Activated B cell treated with CpG ODN at 0.5 μM for 24 hours (primary cell): ENCODE data around the gene MXRA5. TPM values are rescaled to one million over a fixed set of nuclear protein-coding genes. Genes with fewer than 3 reads are reported as not detected.

Source experiments
- ATAC-seq: fragments of 200-7000 bp; cut with Tn5 transposase; one replicate; pipeline ENCODE4 v1.10.0; 2021; ENCODE audit warnings: low read depth, mild to moderate bottlenecking, moderate library complexity
- CTCF ChIA-PET: fragments of 350-600 bp; sonication (Branson Sonifier 250); formaldehyde crosslinking; loops from one replicate; lab custom pipeline; 2021; ENCODE audit warnings: antibody characterized with exemption; lab: Charles Lee
- POLR2A ChIA-PET: fragments of 350-600 bp; sonication (Branson Sonifier 250); formaldehyde crosslinking; loops from one replicate; lab custom pipeline; 2021; ENCODE audit warnings: antibody characterized with exemption; lab: Charles Lee
- DNase-seq: peaks from one replicate; pipeline ENCODE4 v3.0.0; 2022
- H3K27ac Mint-ChIP-seq: one replicate; pipeline ENCODE4 v1.8.0; 2020; ENCODE audit warnings: mixed read lengths
- H3K27me3 Mint-ChIP-seq: one replicate; pipeline ENCODE4 v1.8.0; 2021; ENCODE audit warnings: mixed read lengths
- H3K36me3 Mint-ChIP-seq: one replicate; pipeline ENCODE4 v1.8.0; 2021; ENCODE audit warnings: low read depth, mixed read lengths
- H3K4me1 Mint-ChIP-seq: one replicate; pipeline ENCODE4 v1.8.0; 2021; ENCODE audit warnings: mixed read lengths
- H3K4me3 Mint-ChIP-seq: one replicate; pipeline ENCODE4 v1.8.0; 2020; ENCODE audit warnings: mild to moderate bottlenecking, mixed read lengths
- H3K9me3 Mint-ChIP-seq: one replicate; pipeline ENCODE4 v1.8.0; 2020; ENCODE audit warnings: mixed read lengths
- CTCF ChIP-seq: fragments of 200-600 bp; IDR thresholded peaks from one replicate; pipeline ENCODE4 v1.8.0; 2022; ENCODE audit warnings: antibody characterized with exemption, mild to moderate bottlenecking
- intact Hi-C: fragments of 100-400 bp; cut with micrococcal nuclease; formaldehyde crosslinking; loops from one replicate; pipeline ENCODE4 v1.15.1; 2024
- total RNA-seq: library from RNA; stranded (reverse); gene quantifications from 2 replicates; pipeline ENCODE4 v1.2.3, GENCODE V29; 2022

MXRA5 gene
- total RNA-seq, 1 donor from 2014 or later: not detected

- Mint-ChIP-seq H3K4me1 (no peaks in the 10 kb centered on the region), H3K36me3 (no peaks in the 10 kb centered on the region), H3K27ac (no peak overlapping the region), H3K9me3 (peaks cover 4% of the 10 kb centered on the region), H3K27me3 (no peaks in the 10 kb centered on the region), H3K4me3 (no peak overlapping the region)
- ATAC-seq (no peak), DNase-seq (no peak)
- no peak for TF ChIP-seq CTCF
- POLR2A ChIA-PET: no interaction called here
- intact Hi-C loops: no loop called here
- CTCF ChIA-PET: no interaction called here
Observed at GRCh38 chrX:3262901-3263300, 83.6 kb downstream of the MXRA5 start.
